Activated CD8-positive, alpha-beta memory T cell treated with anti-CD3 and anti-CD28 coated beads for 1 hour (primary cell): ENCODE results near the gene HAPLN1.
"Not testable (repeated sequence)": the region's sequence is repeated elsewhere in the genome, so short reads cannot be mapped to it uniquely, and the experiment has no call there.

Experiments
- DNase-seq, 2 donors: peaks; one replicate each; pipeline ENCODE4 v3.0.0-alpha.2; 2020; ENCODE audit warnings: low read depth in 1 of 2; ENCODE audit errors: extremely low read depth in 1 of 2

HAPLN1 gene

GRCh38 chr5:83720836-83721537, at the start of gene HAPLN1:
TSS of gene HAPLN1 (minus strand) at chr5:83720855. CDS start at chr5:83673523, 47,332 bp downstream.
- DNase-seq: no peak

- no peak for DNase-seq
Observed at GRCh38 chr5:83767409-83767992, 46.8 kb upstream of the HAPLN1 start.

- DNase-seq: no peak
Observed at GRCh38 chr5:83764101-83764500, 43.4 kb upstream of the HAPLN1 start.

GRCh38 chr5:83760579-83760978, 39.9 kb upstream of the HAPLN1 start:
- no peak for DNase-seq

GRCh38 chr5:83752700-83753099, 32.0 kb upstream of the HAPLN1 start:
- no peak for DNase-seq

- DNase-seq: no peak
Observed at GRCh38 chr5:83751201-83751600, 30.5 kb upstream of the HAPLN1 start.

GRCh38 chr5:83750749-83751148, 30.1 kb upstream of the HAPLN1 start:
- DNase-seq: no peak

GRCh38 chr5:83745816-83746215, 25.2 kb upstream of the HAPLN1 start:
- no peak for DNase-seq

- DNase-seq: no peak
Observed at GRCh38 chr5:83744821-83745220, 24.2 kb upstream of the HAPLN1 start.

- no peak for DNase-seq
Observed at GRCh38 chr5:83742089-83742488, 21.4 kb upstream of the HAPLN1 start.

GRCh38 chr5:83741571-83741970, 20.9 kb upstream of the HAPLN1 start:
- no peak for DNase-seq

GRCh38 chr5:83740741-83741140, 20.1 kb upstream of the HAPLN1 start:
- no peak for DNase-seq

GRCh38 chr5:83736169-83736568, 15.5 kb upstream of the HAPLN1 start:
- not testable (repeated sequence) for DNase-seq

GRCh38 chr5:83735058-83735457, 14.4 kb upstream of the HAPLN1 start:
- not testable (repeated sequence) for DNase-seq

GRCh38 chr5:83731638-83732037, 11.0 kb upstream of the HAPLN1 start:
- DNase-seq: no peak

- no peak for DNase-seq
Observed at GRCh38 chr5:83729362-83729761, 8.7 kb upstream of the HAPLN1 start.

GRCh38 chr5:83726912-83727311, 6.3 kb upstream of the HAPLN1 start:
- DNase-seq: no peak

GRCh38 chr5:83724935-83725334, 4.3 kb upstream of the HAPLN1 start:
- DNase-seq: no peak

- no peak for DNase-seq
Observed at GRCh38 chr5:83724001-83724400, 3.3 kb upstream of the HAPLN1 start.

- no peak for DNase-seq
Observed at GRCh38 chr5:83723031-83723430, 2.4 kb upstream of the HAPLN1 start.

- DNase-seq: no peak
Observed at GRCh38 chr5:83721953-83722901, 1.6 kb upstream of the HAPLN1 start.
